GM12892 (cell line): Measurements from ENCODE around the gene TMEM33. TPM values are rescaled to one million over a fixed set of nuclear protein-coding genes. Genes with fewer than 3 reads are reported as not detected.
A peak's percentile ranks its signal among the peaks of the same experiment; 100 is the strongest.
"Not testable (repeated sequence)": the region's sequence is repeated elsewhere in the genome, so short reads cannot be mapped to it uniquely, and the experiment has no call there.

Experiments used
- DNase-seq: peaks from one replicate; pipeline ENCODE4 v3.0.0; 2011; ENCODE audit not compliant: insufficient read length
- FAIRE-seq: peaks from 2 replicates; lab custom pipeline; 2011; peaks lifted over from hg19 to GRCh38; lab: Jason Lieb, UNC
- POLR2A ChIP-seq: IDR thresholded peaks from 2 replicates; pipeline ENCODE4 v1.6.1; 2011; ENCODE audit warnings: low read depth, low read length, control low read depth
- POLR2AphosphoS5 ChIP-seq: IDR thresholded peaks from 2 replicates; pipeline ENCODE4 v1.6.1; 2011; ENCODE audit warnings: low read depth, low read length, control low read depth
- TAF1 ChIP-seq: IDR thresholded peaks from 2 replicates; pipeline ENCODE4 v1.6.1; 2011; ENCODE audit warnings: low read depth, mild to moderate bottlenecking, control low read depth, low read length, borderline replicate concordance
- polyA plus RNA-seq: library from polyadenylated mRNA; unstranded; fragments of >200 nt; gene quantifications from one replicate; pipeline ENCODE4 v1.2.1, GENCODE V29; 2012; ENCODE audit warnings: missing spikeins, inconsistent platforms; ENCODE audit not compliant: missing spikeins

TMEM33 gene
- 14.7 TPM for polyA plus RNA-seq

GRCh38 chr4:41934901-41935651 is at the start of gene TMEM33:
Gene TMEM33 (plus strand): TSS chr4:41935429. CDS start chr4:41935485, 56 bp downstream.
- DNase-seq (peak; percentile 54), FAIRE-seq (peak; percentile 98)
- peak; percentile 86 for TF ChIP-seq POLR2A
- TF ChIP-seq TAF1 = peak; percentile 63; the same call in 1 of the 2 replicates
- TF ChIP-seq POLR2AphosphoS5 = peak; percentile 82

- no peak for FAIRE-seq
- TF ChIP-seq TAF1 = no peak
- no peak for TF ChIP-seq POLR2AphosphoS5
- TF ChIP-seq POLR2A = no peak
- no peak for DNase-seq
Measured at GRCh38 chr4:41885456-41885855, 49.8 kb upstream of the TMEM33 start.

- TF ChIP-seq TAF1 = no peak
- no peak for TF ChIP-seq POLR2AphosphoS5
- no peak for TF ChIP-seq POLR2A
- FAIRE-seq = no peak
Measured at GRCh38 chr4:41887277-41887676, 48.0 kb upstream of the TMEM33 start.

GRCh38 chr4:41887821-41888686 is 47.2 kb upstream of the TMEM33 start:
- no peak for TF ChIP-seq POLR2A
- TF ChIP-seq TAF1 = no peak
- no peak for TF ChIP-seq POLR2AphosphoS5
- FAIRE-seq (no peak), DNase-seq (no peak)

More at GRCh38 chr4:41887277-41887676, 48.0 kb upstream of the TMEM33 start:
- no peak for DNase-seq

GRCh38 chr4:41888687-41889074 is 46.5 kb upstream of the TMEM33 start:
- TF ChIP-seq POLR2A (no peak), POLR2AphosphoS5 (no peak), TAF1 (no peak)
- FAIRE-seq (peak; percentile 67), DNase-seq (no peak)

GRCh38 chr4:41889317-41889716 is 45.9 kb upstream of the TMEM33 start:
- no peak for DNase-seq
- no peak for TF ChIP-seq TAF1
- no peak for TF ChIP-seq POLR2AphosphoS5
- no peak for TF ChIP-seq POLR2A
- FAIRE-seq = no peak

GRCh38 chr4:41890085-41890484 is 45.1 kb upstream of the TMEM33 start:
- no peak for TF ChIP-seq POLR2AphosphoS5
- no peak for TF ChIP-seq TAF1
- TF ChIP-seq POLR2A = no peak
- DNase-seq = no peak
- FAIRE-seq = no peak

GRCh38 chr4:41896648-41897047 is 38.6 kb upstream of the TMEM33 start:
- no peak for DNase-seq
- FAIRE-seq = no peak
- no peak for TF ChIP-seq TAF1
- no peak for TF ChIP-seq POLR2AphosphoS5
- no peak for TF ChIP-seq POLR2A

- TF ChIP-seq POLR2A (no peak), TAF1 (no peak), POLR2AphosphoS5 (no peak)
- no peak for DNase-seq
- FAIRE-seq = no peak
Measured at GRCh38 chr4:41897698-41898097, 37.5 kb upstream of the TMEM33 start.

- FAIRE-seq = not testable (repeated sequence)
Measured at GRCh38 chr4:41909136-41909535, 26.1 kb upstream of the TMEM33 start.

GRCh38 chr4:41912546-41912945 is 22.7 kb upstream of the TMEM33 start:
- FAIRE-seq = no peak
- no peak for DNase-seq
- TF ChIP-seq POLR2A (no peak), POLR2AphosphoS5 (no peak), TAF1 (no peak)

More at GRCh38 chr4:41909136-41909535, 26.1 kb upstream of the TMEM33 start:
- not testable (repeated sequence) for DNase-seq
